Omental fat pad (tissue), 4 donors: ENCODE data around the gene SORCS1. TPM values are rescaled to one million over a fixed set of nuclear protein-coding genes. Genes with fewer than 3 reads are reported as not detected.

Experiments used
- ATAC-seq: fragments of 150-250 bp; one replicate; pipeline ENCODE4 v1.9.1; 2016; ENCODE audit warnings: mild to moderate bottlenecking, moderate library complexity; ENCODE audit not compliant: low FRiP score
- DNase-seq: peaks from one replicate; pipeline ENCODE4 v3.0.0-alpha.2; 2019; ENCODE audit warnings: low spot score
- CTCF ChIP-seq, 3 donors: fragments of 450-650 bp; IDR thresholded peaks; one replicate each; pipeline ENCODE4 v1.5.1; 2016 to 2017; ENCODE audit warnings: antibody characterized with exemption in 3 of 3, mild to moderate bottlenecking in 3 of 3, moderate library complexity in 2 of 3
- total RNA-seq, 4 donors: library from RNA; depleted of rRNA; stranded (reverse); fragments of >200 nt; gene quantifications; one replicate each; pipeline ENCODE4 v1.1.0, GENCODE V29; 2016

SORCS1 gene
- total RNA-seq, 4 donors from 2014 or later, result 0.09 to 1.3 (median 0.37) TPM

GRCh38 chr10:106555599-106555998 lies 608.9 kb downstream of the SORCS1 start:
- TF ChIP-seq CTCF (IDR thresholded peaks at IDR 0.05), result no peak
- ATAC-seq (no peak), DNase-seq (no peak)

GRCh38 chr10:106551501-106552062 lies 612.9 kb downstream of the SORCS1 start:
- DNase-seq (no peak), ATAC-seq (no peak)
- TF ChIP-seq CTCF (IDR thresholded peaks at IDR 0.05), result no peak

GRCh38 chr10:106548832-106549231 lies 615.7 kb downstream of the SORCS1 start:
- no peak for TF ChIP-seq CTCF (IDR thresholded peaks at IDR 0.05)
- ATAC-seq (no peak), DNase-seq (no peak)

- no peak for TF ChIP-seq CTCF (IDR thresholded peaks at IDR 0.05)
- DNase-seq (no peak), ATAC-seq (no peak)
Measured at GRCh38 chr10:106547047-106547635, 617.4 kb downstream of the SORCS1 start.

- no peak for TF ChIP-seq CTCF (IDR thresholded peaks at IDR 0.05)
- no peak for DNase-seq
- ATAC-seq, result no peak
Measured at GRCh38 chr10:106542461-106542860, 622.0 kb downstream of the SORCS1 start.

- no peak for TF ChIP-seq CTCF (IDR thresholded peaks at IDR 0.05)
- DNase-seq (no peak), ATAC-seq (no peak)
Measured at GRCh38 chr10:106540645-106541044, 623.9 kb downstream of the SORCS1 start.

- ATAC-seq (no peak), DNase-seq (no peak)
- TF ChIP-seq CTCF (IDR thresholded peaks at IDR 0.05), result no peak
Measured at GRCh38 chr10:106537866-106538265, 626.6 kb downstream of the SORCS1 start.
